Stimulated activated CD4-positive, alpha-beta T cell treated with anti-CD3 and anti-CD28 coated beads, TNF-alpha, amount 100 ng/mL, for 48 hours (primary cell): ENCODE data around the gene OR51A4.
"Not testable (repeated sequence)": the region's sequence is repeated elsewhere in the genome, so short reads cannot be mapped to it uniquely, and the experiment has no call there.

ENCODE experiments used
- DNase-seq, 3 donors: peaks; one replicate each; pipeline ENCODE4 v3.0.0-alpha.2; 2020; ENCODE audit warnings: low read depth in 3 of 3

OR51A4 gene, protein sequence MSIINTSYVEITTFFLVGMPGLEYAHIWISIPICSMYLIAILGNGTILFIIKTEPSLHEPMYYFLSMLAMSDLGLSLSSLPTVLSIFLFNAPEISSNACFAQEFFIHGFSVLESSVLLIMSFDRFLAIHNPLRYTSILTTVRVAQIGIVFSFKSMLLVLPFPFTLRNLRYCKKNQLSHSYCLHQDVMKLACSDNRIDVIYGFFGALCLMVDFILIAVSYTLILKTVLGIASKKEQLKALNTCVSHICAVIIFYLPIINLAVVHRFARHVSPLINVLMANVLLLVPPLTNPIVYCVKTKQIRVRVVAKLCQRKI

DNA sequence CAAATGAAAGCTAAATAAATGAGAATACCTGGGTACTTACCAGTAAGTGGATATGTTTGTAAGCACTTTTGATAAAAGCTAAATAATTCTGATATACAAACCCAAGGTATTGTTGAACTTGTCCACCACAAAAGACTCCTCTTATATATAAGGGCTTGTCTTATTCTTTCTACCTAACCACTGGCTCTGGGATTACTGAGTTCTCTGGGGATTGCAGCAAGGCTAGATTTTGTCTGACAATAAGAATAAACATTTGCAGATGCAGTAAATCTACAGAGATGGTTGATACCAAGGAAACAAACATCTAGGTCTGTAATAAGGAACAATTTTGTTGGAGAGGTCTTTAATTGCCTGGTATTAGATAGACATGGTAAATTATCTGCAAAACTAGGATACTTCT lies at the start of gene OR51A4:
TSS of gene OR51A4 (minus strand) at position 101 of the 400 bp plus-strand sequence. CDS start 505 bp downstream, outside the sequence.
- DNase-seq: no peak

- DNase-seq: no peak
Observed at GRCh38 chr11:4994551-4994950, 47.1 kb upstream of the OR51A4 start, which contains the start of gene OR51L1. OR51L1 (plus strand) TSS chr11:4994851; CDS start chr11:4998983, 4,132 bp downstream.

DNA sequence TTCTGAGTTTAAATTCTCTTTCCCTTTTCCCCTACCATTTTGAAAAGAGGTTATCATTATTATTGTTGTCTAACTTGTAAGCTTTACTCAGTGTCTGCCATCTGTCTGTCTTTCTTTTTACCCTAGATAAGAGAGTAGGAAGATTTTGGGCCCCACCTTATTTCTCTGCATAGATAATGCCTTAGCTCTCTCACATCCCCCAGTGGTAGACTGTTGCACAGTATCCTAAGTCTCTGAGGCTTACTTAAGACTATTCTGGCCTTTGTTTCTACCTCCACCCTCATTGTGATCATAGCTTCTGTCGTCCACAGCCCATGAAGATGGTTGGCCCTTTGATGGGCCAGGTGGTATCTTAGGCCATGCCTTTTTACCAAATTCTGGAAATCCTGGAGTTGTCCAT lies 43.7 kb upstream of the OR51A4 start:
- no peak for DNase-seq

DNA sequence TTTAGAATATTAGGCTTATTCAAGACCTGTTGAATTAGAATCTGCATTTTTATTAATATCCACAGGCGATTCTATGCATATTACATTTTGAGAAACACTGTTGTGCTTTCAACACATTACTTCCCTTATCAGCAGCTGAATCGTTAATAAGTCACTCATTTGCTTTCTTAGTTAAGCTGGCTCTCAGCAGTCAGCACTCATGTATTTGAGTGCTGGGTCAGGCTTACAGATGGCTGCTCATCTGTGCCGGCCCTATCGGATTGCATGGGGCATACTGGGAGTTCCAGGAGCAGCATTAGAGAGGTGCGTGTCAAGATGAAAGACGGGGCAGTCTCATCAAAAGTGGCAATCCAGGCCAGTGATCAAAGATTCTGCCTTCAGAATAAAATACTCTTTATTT lies 36.4 kb upstream of the OR51A4 start:
- no peak for DNase-seq

DNA sequence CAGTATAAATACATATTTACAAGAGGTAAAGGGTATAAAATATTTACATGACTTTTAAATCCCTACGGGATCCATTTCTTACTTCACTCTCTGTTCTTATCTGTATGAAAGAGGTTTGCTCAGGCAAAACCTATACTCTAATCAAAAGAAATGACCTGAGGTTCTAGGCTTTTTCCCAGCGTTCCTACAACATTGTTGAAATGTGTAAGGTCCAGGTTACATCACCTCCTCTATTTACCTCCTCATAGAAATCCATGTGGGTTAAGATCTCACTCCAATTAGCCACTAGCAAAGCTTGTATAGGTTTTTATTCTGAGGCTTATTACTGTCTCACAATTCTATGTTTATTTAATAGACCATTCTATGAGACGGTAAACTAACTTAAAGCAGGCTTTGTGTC lies 35.3 kb upstream of the OR51A4 start:
- no peak for DNase-seq

DNA sequence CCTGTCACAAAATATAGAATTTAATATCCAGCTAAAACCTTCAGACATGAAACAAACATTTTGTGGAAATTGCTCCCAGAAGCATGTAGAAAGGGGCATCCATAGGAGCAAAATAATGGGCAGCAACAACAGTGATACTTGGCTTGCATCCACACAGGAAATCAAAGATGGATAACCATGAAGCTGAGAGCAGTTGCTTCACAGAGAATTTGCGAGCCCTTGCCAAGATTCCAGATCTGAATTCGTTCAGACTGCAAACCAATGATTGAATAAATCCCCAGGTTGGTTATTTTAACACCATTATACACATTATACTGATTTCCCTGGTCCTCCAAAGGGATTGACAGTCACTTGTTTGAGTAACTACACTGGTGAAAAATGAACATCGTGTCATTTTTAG lies 31.6 kb upstream of the OR51A4 start:
- DNase-seq: no peak

GRCh38 chr11:4975436-4975835 lies 28.0 kb upstream of the OR51A4 start:
- DNase-seq: no peak

DNA sequence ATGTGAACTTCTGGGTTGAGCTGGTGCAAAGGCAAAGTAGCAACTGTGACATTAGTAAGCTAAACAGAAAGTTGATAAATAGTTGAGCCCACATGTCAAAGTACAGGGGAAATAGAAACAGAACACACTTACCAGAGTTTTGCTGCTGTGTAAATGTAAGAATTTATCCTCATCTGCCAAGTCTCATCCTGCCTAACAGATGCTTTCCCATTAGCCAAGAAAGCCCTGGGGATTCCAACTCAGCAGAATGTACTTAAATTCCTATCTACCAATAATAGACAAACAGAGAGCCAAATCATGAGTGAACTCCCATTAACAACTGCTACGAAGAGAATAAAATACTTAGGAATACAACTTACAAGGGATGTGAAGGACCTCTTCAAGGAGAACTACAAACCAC lies 15.4 kb upstream of the OR51A4 start:
- DNase-seq: no peak

DNA sequence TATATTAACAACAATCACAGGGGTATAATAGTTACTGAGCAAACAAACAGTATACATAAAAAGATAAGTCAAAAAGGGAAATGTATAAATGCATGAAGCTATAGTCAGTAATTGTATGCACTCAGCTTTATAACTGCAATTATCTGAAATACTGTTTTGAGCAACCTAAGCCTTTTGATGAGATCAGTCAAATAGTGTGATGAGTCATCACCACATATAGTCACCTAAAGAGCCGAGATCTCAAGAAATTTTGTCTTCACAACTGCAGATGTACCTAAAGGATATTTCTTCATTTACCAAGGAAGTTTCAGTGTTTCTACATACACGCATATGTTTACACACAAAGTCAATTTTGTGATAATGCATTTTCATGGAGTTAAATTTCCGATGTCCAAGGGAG lies 13.5 kb upstream of the OR51A4 start:
- no peak for DNase-seq

GRCh38 chr11:4957396-4957795 lies 10.0 kb upstream of the OR51A4 start:
- DNase-seq: no peak

DNA sequence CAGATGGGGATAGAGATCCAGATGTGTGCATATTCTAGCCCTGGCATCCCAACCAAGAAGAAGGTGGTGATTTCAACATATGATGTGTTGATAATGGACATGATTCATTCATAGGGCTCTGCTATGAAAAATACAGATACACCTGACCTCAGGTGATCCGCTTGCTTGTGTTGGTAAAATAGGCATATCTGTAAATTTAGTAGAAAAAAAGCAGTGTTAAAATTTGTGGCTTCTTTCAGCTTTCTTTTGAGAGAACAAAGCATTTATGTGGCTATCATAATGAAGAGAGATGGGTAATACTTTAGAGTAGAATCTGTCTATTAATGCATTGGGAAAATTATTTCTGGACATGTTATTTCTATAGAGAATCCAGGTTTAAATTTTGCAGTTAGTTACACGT lies 8.2 kb upstream of the OR51A4 start, which contains the start of gene OR51A2:
TSS of gene OR51A2 (minus strand) at position 101 of the 400 bp plus-strand sequence. CDS start at position 101, 0 bp downstream.
- DNase-seq: not testable (repeated sequence)

DNA sequence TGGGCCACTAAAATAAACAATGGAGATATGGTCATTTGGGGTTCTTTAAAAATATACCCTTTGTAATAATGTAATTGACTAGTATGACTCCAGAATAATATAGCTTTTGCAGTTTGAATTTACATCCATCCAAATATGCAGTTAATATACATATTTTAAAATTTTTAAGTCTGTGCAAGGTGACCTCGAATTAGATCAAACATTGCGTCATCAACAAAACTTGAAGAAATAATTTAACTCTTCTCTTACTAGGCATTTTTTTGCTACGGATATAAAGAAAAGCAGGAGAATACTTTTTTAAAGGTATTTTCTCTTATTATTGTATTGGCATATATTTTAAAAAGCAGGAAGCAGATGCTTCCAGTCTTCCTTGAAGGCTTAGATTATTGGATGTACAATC lies 10.7 kb downstream of the OR51A4 start:
- DNase-seq: no peak

GRCh38 chr11:4932751-4933150 lies 14.7 kb downstream of the OR51A4 start:
- DNase-seq: no peak

GRCh38 chr11:4926608-4927007 lies 20.8 kb downstream of the OR51A4 start:
- DNase-seq: no peak

GRCh38 chr11:4924239-4924638 lies 23.2 kb downstream of the OR51A4 start, which contains the start of gene OR51G1:
OR51G1 (minus strand) TSS chr11:4924339; CDS start chr11:4924339, 0 bp downstream.
- no peak for DNase-seq

DNA sequence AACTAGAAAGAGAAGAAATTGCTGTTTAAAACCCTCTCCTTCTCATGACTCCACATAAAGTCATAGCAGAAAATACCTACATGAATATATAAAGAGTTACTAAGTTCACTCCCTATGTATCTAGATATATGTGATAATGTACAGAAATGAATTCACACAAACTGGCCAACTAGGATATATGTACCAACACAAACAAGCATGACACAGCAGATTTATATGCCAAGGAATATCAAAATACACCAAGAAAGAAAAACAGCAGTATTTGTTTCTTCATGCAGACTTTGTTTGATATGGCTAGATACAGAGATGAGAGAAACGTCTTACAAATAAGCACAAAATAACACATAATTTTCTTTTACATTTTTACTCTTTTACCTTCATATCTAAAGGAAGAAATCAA lies 25.1 kb downstream of the OR51A4 start:
- DNase-seq: no peak

- DNase-seq: no peak
Observed at GRCh38 chr11:4921796-4922195, 25.6 kb downstream of the OR51A4 start.

GRCh38 chr11:4919250-4919649 lies 28.2 kb downstream of the OR51A4 start, which contains the start of gene OR51G2:
OR51G2 (minus strand) TSS chr11:4919350; CDS start chr11:4915663, 3,687 bp downstream.
- DNase-seq: no peak

DNA sequence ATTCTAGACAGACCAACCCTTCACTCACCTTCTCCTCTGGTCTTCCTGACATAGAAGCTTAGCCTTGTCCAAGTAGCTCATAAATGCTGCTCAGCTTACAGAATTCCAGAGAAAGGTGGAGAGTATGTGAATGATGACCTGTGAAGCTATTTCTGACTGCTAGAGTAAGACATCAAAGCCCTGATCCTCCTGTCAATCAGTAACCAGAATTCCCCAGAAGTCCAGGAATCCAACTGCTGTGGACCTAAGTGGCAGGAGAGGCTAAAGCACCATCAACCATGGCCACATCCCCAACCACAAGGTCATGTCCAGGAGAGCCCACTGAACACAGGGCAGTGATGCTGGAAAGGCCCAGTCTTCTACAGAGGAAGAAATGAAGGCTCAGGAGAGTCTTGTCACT lies 30.8 kb downstream of the OR51A4 start:
- DNase-seq: no peak

GRCh38 chr11:4903484-4903883 lies 43.9 kb downstream of the OR51A4 start, which contains the start of gene OR51A7:
OR51A7 (plus strand) TSS chr11:4903783; CDS start chr11:4907370, 3,587 bp downstream.
- DNase-seq: no peak
